Hematopoietic multipotent progenitor cell treated with erythropoietin and hydrocortisone succinate and interleukin-3 and kit ligand, for 15 days (in vitro differentiated cells): ENCODE measurements around the gene DLG2.
A peak's percentile ranks its signal among the peaks of the same experiment; 100 is the strongest.

ENCODE experiments used
- DNase-seq: peaks from one replicate; pipeline ENCODE4 v3.0.0-alpha.2; 2015; ENCODE audit warnings: low spot score

DLG2 gene

DNA sequence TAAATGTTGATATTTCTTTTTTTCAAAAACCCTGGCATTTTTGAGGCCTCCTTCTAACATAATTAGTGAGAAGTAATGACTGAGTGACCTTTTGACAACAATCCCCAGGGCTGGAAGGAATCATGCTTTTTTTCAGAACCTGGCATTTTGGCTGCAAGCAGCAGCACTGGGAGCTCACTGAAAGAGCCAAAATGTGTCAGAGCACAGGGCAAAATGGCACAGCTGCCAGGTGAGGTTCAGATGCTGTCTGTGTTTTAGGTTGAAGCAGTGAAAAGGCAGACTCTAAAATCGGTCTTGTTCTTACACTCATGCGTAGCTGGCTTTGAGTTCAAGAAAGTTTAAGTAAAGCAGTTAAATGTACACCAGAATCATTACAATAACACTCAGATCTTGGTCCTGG, 1063.8 kb downstream of the DLG2 start:
- no peak for DNase-seq

DNA sequence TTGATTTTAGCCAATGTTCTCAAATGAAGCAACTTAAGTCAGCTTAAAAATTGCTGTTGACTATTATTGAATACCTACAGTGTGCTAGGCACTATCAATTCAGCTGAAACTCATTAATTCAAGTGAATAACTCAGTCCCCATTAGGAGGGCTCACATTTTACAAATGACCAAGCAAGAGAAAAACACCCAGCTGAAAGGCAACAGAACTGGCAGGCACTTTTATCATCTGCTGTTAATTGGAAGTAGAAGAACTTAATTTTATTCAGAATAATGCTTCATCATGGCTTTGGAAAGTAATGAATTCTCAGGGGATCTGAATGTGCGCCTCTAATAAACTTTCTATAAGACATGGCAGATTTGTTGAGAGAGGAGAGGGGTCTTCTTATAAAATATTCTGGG, 1066.9 kb downstream of the DLG2 start:
- DNase-seq: no peak

- DNase-seq: peak; percentile 2
Observed at GRCh38 chr11:84558085-84558905, 1068.8 kb downstream of the DLG2 start.

GRCh38 chr11:84552791-84553190, 1074.4 kb downstream of the DLG2 start:
- no peak for DNase-seq

DNA sequence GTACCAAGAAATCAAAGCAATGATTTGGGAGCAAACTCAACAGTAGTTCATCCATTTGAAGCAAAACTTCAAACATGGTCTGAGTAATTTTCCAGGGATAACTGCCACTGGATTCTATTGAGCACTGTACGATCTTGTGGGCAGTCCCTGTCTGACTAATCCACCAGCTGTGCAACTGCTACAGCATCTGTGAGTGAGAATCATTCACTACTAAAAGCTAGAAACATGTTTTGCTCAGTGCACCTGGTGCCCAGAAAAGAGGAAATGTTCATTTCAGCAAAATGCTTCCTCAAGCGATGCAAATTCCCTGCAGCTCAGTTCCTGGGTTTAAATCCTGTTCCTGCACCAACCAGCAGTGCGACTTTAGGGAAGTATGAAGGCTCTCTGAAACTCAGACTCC, 1077.9 kb downstream of the DLG2 start:
- DNase-seq: no peak

DNA sequence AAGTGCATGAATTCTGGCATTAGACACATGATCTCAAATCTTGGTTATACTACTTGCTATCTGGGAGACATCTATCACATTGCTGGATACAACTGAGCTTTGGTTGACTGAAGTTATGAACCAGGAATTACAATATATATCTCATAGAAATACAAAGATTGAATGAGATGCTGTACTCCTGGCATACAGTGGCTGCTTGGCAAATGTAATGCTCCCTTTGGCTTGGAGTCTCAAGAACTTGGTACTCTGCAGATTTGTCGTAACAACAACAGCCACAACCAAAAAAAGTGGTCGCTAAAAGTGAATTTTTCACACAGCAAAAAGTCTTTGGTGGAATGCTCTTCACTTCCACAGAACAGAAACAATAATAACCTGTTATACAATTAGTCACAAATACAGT, 1082.6 kb downstream of the DLG2 start:
- no peak for DNase-seq

DNA sequence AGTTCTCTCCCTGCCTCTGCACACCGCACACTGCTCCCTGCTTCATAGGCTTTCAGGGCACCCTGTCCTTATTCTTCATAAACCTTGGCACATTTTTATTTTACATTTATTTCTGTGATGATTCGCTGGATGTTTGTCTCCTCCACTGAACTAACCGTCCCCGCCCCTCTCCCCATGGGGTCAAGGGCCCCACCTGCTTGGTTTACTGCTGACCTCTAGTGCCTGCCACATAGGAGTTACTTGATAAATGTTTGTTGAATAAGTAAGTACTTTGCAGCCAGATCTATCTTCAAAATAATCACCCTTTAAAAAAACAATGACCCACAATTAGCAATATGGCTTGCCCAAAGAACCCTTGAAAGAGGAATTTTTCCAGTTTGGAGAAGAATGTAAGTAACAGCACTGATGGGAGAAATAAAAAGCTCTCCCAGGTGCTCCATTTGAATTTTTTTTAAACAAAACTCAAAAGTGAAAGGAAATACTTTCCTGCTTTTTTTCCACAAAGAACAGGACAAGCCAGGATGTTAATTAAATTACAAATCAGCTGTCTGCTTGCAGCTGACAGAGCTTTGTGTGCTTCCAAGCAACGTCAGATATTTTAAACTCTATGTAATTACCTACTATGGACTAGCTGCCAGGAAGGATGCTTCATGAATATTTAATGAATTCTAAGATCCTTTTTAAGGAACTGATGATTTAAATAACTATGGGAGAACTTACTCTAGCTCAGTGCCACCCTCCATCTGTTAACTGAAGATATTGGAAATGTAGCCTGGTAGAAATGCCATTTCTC, 1083.6 kb downstream of the DLG2 start:
- no peak for DNase-seq

- DNase-seq: no peak
Observed at GRCh38 chr11:84541731-84542340, 1085.3 kb downstream of the DLG2 start.

DNA sequence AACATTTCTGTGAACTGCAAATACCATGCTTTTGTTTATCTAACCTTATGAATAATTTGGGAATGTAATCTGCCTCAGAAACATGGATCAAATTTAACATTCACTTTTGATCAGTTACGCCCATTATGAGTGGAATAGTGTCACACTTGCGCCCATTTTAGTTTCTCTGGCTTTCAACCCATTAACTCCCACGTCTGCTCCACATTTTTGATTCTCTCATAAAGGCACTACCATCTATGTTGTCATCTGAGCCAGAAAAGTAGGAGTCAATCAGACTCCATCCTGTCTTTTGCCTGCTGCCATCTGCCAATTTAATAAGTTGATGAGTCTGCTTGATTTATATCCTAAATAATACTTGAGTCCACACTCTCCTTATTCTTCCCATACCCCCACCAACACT, 1090.7 kb downstream of the DLG2 start:
- no peak for DNase-seq

DNA sequence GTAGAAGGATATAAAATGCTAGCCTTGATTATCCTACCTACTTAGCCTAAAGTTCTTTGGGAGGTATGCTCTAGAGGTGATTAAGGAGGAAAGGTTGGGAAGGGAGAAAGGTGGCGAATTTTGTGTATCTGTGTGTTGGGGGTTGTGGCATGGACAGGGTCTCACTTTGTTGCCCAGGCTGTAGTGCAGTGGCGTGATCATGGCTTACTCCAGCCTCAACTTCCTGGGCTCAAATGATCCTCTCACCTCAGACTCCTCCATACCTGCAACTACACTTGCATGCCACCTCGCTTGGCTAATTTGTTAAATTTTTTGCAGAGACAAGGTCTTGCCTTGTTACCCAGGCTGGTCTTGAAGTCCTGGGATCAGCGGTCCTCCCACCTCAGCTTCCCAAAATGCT, 1094.8 kb downstream of the DLG2 start:
- DNase-seq: no peak

DNA sequence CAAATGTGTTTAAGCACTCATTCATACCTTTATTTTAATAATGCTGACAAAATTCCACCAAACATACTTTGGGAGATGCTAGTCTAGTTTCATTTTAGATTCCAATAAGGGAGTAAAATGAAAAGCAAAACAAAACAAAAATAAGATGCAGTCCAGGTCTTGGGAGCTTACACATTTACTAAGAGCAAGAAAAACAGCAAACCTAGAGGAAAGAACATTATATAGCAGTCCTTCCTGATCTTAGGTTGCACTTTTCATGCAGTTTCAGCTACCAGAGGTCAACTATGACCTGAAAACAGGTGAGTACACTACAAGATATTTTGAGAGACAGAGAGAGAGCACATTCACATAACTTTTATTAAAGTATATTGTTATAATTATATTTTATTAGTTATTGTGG, 1100.9 kb downstream of the DLG2 start:
- no peak for DNase-seq

- no peak for DNase-seq
Observed at GRCh38 chr11:84524422-84525051, 1102.6 kb downstream of the DLG2 start.

GRCh38 chr11:84522331-84522730, 1104.8 kb downstream of the DLG2 start:
- DNase-seq: no peak

- DNase-seq: no peak
Observed at GRCh38 chr11:84518631-84519183, 1108.4 kb downstream of the DLG2 start.

GRCh38 chr11:84514436-84514835, 1112.7 kb downstream of the DLG2 start:
- DNase-seq: no peak

- no peak for DNase-seq
Observed at GRCh38 chr11:84503503-84503902, 1123.6 kb downstream of the DLG2 start.

GRCh38 chr11:84501750-84502149, 1125.4 kb downstream of the DLG2 start:
- no peak for DNase-seq

- no peak for DNase-seq
Observed at GRCh38 chr11:84497981-84498411, 1129.1 kb downstream of the DLG2 start.

DNA sequence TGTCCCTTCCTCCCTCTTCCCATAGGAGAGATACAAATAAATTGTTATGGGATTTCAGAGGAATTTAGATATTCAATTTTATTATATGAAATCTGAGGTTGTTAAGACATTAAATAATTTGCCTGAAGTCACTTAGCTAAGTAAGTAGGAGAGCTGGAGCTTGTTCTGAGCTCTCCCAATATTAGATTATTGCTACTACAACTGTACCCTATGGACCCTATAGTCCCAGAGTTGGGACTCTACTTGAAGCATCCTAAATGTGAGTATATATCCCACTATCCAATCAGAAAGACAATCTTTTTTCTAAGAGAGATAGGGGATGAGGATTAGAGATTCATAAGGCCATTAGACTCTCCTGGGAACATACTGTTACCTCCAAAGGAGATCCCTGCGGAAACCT, 1130.0 kb downstream of the DLG2 start:
- DNase-seq: no peak

DNA sequence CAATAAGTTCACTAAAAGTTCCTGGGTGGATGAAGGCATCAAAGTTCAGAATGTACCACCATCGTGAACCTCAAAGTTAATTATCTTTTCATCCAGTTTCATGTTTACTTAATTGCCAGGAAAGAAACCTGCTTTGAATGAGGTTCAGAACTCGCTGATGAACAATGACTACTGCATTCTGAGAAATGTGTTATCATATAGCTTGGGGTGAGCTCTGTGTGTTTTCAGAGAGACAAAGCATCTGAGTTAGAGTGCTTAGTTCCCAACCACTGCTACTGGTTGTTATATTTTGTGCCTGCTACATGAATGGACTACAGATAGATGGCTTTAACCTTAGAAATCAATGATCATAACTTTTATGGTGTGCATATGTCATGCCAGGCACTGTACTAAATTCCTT, 1131.0 kb downstream of the DLG2 start:
- DNase-seq: no peak

GRCh38 chr11:84480131-84480530, 1147.0 kb downstream of the DLG2 start:
- no peak for DNase-seq

DNA sequence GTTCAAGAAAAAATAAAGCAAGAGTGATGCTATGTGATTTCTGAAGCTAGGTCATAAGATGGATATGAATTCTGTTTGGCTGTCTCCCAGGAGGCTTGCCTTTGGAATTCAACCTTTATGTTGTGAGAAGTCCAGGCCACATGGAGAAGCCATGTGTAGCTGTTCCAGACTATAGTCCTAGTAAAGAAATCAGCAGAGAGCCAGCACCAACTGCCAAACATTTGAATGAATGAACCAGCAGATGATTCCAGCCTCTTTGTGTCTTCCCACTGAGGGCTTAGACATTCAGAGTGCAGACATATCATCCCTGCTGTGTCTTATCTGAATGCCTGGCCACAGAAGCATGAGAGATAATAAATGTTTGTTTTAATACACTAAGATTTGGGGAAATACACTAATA, 1150.6 kb downstream of the DLG2 start:
- no peak for DNase-seq
